ENCODE measurements around the gene ADRA1B.

- TF ChIP-seq CTCF (IDR thresholded peaks at IDR 0.05): no peak
- no peak for TF ChIP-seq POLR2A (IDR thresholded peaks at IDR 0.05)
These were observed 60.6 kb downstream of the ADRA1B start for GRCh38 chr5:159976921-159977320.
